VCaP (cell line): ENCODE measurements around the gene CAPNS1.

Experiments used
- H3K27ac ChIP-seq: fragments of 450-650 bp; 2 replicates; pipeline ENCODE4 v1.5.1; 2017
- CTCF ChIP-seq: fragments of 450-650 bp; conservative IDR thresholded peaks from 2 replicates; pipeline ENCODE4 v1.5.1; 2017; ENCODE audit warnings: mild to moderate bottlenecking, moderate library complexity

CAPNS1 gene

DNA sequence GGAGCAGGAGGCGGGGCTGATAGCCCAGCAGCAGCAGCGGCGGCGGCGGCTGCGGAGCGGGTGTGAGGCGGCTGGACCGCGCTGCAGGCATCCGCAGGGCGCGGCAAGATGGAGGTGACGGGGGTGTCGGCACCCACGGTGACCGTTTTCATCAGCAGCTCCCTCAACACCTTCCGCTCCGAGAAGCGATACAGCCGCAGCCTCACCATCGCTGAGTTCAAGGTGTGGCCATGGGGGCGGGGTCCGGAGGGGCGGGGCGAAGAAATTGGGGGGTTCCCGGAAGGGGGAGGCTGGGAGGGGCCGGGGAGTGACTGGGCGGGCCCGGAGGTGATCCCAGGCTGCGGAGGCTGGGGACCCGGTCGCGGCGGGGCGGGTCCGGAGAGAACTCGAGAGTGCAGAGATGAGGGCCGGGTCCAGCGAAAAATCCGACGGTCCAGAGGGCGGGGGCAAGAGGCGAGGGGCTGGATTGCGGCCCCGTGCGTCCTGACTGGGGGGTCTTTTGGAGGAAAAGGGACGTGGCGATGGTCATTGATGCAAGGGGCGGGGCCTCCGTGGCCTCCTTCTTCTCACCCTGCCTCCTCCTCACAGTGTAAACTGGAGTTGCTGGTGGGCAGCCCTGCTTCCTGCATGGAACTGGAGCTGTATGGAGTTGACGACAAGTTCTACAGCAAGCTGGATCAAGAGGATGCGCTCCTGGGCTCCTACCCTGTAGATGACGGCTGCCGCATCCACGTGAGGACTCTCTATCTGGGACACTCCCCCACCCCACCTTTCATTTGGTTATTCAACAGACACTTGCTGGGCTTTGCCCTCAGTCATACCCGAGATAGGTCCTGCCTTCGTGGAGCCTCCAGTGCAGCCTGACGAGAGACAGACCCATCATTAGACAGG, 24.2 kb upstream of the CAPNS1 start, which contains the start of gene TBCB:
Gene TBCB, plus strand, starts transcription at position 16 of the 891 bp plus-strand sequence. Its CDS starts 93 bp downstream, at position 109.
- peak within 1 kb of the TSS; percentile 95 for H3K27ac ChIP-seq
- TF ChIP-seq CTCF, result no peak

DNA sequence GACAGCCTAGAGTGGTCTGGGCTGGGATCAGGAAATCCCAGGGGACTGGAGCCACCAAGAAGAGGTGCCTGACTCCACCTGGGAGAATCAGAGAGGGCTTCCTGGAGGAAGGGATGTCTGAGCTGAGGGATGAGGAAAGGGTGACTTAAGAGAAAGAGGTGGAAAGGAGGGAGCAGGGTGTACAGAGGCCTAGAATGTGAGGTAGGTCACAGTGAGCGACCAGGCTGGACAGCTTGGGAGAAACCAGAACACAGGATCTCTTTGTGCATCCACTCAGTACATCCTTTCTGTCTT, 23.6 kb upstream of the CAPNS1 start:
- TF ChIP-seq CTCF, result no peak
- H3K27ac ChIP-seq, result peak overlapping the region; percentile 95

- TF ChIP-seq CTCF, result no peak
- H3K27ac ChIP-seq, result peak overlapping the region; percentile 16
Observed at GRCh38 chr19:36120092-36120983, 19.5 kb upstream of the CAPNS1 start.

- no peak for TF ChIP-seq CTCF
- H3K27ac ChIP-seq, result no peak overlapping the region; the same call in 1 of the 2 replicates
Observed at GRCh38 chr19:36120984-36121358, 18.9 kb upstream of the CAPNS1 start.

GRCh38 chr19:36121486-36122124, 18.3 kb upstream of the CAPNS1 start:
- no peak overlapping the region for H3K27ac ChIP-seq
- TF ChIP-seq CTCF, result no peak

DNA sequence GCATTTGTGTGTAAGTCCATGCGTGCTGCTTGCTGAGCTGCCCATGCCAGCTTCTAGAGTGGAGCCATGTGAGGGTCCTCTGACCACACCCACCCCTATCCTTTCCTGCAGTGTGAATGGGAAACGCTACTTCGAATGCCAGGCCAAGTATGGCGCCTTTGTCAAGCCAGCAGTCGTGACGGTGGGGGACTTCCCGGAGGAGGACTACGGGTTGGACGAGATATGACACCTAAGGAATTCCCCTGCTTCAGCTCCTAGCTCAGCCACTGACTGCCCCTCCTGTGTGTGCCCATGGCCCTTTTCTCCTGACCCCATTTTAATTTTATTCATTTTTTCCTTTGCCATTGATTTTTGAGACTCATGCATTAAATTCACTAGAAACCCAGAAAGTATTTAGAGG, 14.3 kb upstream of the CAPNS1 start:
- TF ChIP-seq CTCF, result no peak
- no peak overlapping the region for H3K27ac ChIP-seq

- H3K27ac ChIP-seq, result peak overlapping the region; percentile 95
- TF ChIP-seq CTCF, result no peak
Observed at GRCh38 chr19:36128392-36128736, 11.5 kb upstream of the CAPNS1 start.

- peak overlapping the region; percentile 95; the same call in 1 of the 2 replicates for H3K27ac ChIP-seq
Observed at GRCh38 chr19:36131221-36131620, 8.6 kb upstream of the CAPNS1 start.

DNA sequence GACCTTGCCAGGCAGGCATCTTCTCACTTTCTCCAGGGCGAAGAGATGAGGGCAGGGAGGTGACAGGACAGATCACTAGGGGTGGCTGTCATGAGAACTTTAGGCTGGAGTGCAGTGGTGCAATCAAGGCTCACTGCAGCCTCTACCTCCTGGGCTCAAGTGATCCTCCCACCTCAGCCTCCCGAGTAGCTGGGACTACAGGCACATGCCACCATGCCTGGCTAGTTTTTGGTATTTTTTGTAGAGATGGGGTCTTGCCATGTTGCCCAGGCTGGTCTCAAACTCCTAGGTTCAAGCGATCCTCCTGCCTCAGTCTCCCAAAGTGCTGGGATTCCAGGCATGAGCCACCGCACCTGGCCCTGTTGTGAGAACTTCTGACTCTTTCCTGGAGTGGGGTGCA, 5.0 kb upstream of the CAPNS1 start:
- H3K27ac ChIP-seq, result peak overlapping the region; percentile 99
